Measurements from ENCODE around the gene C17orf107.

The C17orf107 gene

DNA sequence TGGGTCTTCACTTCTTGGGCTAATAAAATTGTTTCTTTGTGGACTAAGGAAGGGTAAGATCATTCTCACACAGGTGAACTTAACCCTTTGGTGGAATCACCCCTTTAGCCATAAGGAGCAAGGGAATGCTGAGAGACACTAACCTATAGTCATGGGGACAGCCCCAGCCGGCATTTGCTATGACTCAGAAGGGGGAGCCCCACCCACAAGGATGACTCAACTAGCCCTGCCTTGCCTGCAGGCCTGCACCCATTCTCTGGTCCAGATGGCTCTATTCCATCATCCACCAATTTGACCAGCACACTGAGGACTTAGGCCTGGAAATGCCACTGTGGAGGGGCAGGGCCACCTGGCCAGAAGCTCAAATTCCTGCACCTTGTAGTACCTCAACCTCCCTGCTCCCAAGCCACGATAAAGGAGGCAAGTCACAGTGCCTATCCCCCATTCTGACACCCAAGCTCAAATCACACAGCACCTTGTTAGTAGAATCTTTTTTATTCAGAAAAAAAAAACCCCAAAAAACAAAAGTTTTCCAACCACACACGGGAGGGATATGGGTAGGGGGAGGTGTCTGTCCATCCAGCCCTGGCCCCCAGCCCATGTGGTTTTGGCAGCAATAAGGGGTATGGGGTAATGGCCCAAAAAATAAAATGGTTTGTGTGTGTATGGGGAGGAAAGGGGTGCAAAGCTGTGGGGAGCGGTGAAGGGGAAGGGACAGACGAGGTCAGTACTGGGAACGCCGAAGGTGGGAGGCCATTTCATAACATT is 46.0 kb downstream of the C17orf107 start:
- TF ChIP-seq GATA2 (IDR thresholded peaks at IDR 0.05; ENCODE audit: low read depth, low read length): no peak
- TF ChIP-seq GATA3 (IDR thresholded peaks at IDR 0.05; ENCODE audit: low read depth, low read length): no peak

GRCh38 chr17:4945944-4946280 is 46.6 kb downstream of the C17orf107 start:
- TF ChIP-seq GATA3 (IDR thresholded peaks at IDR 0.05; ENCODE audit: low read depth, low read length) (no peak), GATA2 (IDR thresholded peaks at IDR 0.05; ENCODE audit: low read depth, low read length) (no peak)

- no peak for TF ChIP-seq GATA3 (IDR thresholded peaks at IDR 0.05; ENCODE audit: low read depth, low read length)
- TF ChIP-seq GATA2 (IDR thresholded peaks at IDR 0.05; ENCODE audit: low read depth, low read length): no peak
Measured at GRCh38 chr17:4946312-4946976, 47.1 kb downstream of the C17orf107 start.

GRCh38 chr17:4947010-4947410 is 47.7 kb downstream of the C17orf107 start:
- no peak for TF ChIP-seq GATA2 (IDR thresholded peaks at IDR 0.05; ENCODE audit: low read depth, low read length)
- TF ChIP-seq GATA3 (IDR thresholded peaks at IDR 0.05; ENCODE audit: low read depth, low read length): no peak

- TF ChIP-seq GATA2 (IDR thresholded peaks at IDR 0.05; ENCODE audit: low read depth, low read length): no peak
Measured at GRCh38 chr17:4947411-4948165, 48.3 kb downstream of the C17orf107 start.

GRCh38 chr17:4948166-4948930 is 49.0 kb downstream of the C17orf107 start, which contains the start of gene PFN1:
PFN1 (minus strand) TSS chr17:4948530; CDS start chr17:4948394, 136 bp downstream.
- TF ChIP-seq GATA2 (IDR thresholded peaks at IDR 0.05; ENCODE audit: low read depth, low read length) (no peak), GATA3 (IDR thresholded peaks at IDR 0.05; ENCODE audit: low read depth, low read length) (no peak)

DNA sequence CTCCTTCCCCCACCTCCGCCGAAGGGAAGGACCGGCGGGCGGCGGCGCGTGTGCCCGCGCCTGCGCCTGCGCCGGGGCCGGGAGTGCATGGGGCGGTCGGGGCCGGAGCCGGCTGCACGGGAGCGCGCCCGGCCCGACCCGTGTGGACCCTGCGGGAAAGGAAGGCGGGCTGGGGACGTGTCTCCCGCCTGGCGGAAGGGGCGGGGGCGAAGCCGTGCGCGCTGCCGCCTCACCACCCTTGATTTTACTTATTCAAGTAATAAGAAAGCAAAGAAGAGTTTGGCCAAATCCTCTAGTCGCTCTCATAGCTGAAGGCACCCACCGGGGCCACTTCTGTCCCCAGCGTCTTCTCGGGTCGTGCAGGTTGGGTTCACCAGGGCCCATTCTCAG is 49.6 kb downstream of the C17orf107 start:
- TF ChIP-seq GATA3 (IDR thresholded peaks at IDR 0.05; ENCODE audit: low read depth, low read length) (no peak), GATA2 (IDR thresholded peaks at IDR 0.05; ENCODE audit: low read depth, low read length) (no peak)

GRCh38 chr17:4949321-4950074 is 50.2 kb downstream of the C17orf107 start:
- TF ChIP-seq GATA2 (IDR thresholded peaks at IDR 0.05; ENCODE audit: low read depth, low read length) (no peak), GATA3 (IDR thresholded peaks at IDR 0.05; ENCODE audit: low read depth, low read length) (no peak)

GRCh38 chr17:4950075-4950745 is 50.9 kb downstream of the C17orf107 start:
- TF ChIP-seq GATA3 (IDR thresholded peaks at IDR 0.05; ENCODE audit: low read depth, low read length): no peak
- TF ChIP-seq GATA2 (IDR thresholded peaks at IDR 0.05; ENCODE audit: low read depth, low read length): peak; percentile 85

GRCh38 chr17:4950746-4951204 is 51.4 kb downstream of the C17orf107 start, which contains the start of gene ENO3:
ENO3 (plus strand) TSS chr17:4951119; CDS start chr17:4951830, 711 bp downstream.
- no peak for TF ChIP-seq GATA3 (IDR thresholded peaks at IDR 0.05; ENCODE audit: low read depth, low read length)
- TF ChIP-seq GATA2 (IDR thresholded peaks at IDR 0.05; ENCODE audit: low read depth, low read length): no peak

DNA sequence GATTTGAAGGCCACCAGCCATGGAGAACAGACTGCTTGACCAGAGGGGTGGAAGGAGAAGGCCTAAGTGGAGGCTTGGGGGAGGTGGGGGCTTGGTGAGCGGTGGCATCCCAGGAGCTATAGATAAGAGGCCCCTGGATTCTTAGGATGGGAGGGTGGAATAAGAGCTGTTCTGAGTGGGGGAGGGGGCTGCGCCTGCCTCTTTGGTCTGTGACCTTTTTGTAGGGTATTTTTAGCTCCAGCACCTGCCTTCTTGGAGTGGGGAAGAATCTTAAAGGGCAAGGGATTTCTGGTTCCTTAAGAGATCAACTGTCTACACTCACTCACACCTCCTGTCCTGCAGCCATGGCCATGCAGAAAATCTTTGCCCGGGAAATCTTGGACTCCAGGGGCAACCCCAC is 52.1 kb downstream of the C17orf107 start:
- TF ChIP-seq GATA3 (IDR thresholded peaks at IDR 0.05; ENCODE audit: low read depth, low read length) (no peak), GATA2 (IDR thresholded peaks at IDR 0.05; ENCODE audit: low read depth, low read length) (no peak)
